G401.6 (cell line): ENCODE measurements around the gene CWF19L2.
A peak's percentile ranks its signal among the peaks of the same experiment; 100 is the strongest.
"Not testable (repeated sequence)": the region's sequence is repeated elsewhere in the genome, so short reads cannot be mapped to it uniquely, and the experiment has no call there.

Experiments
- FAIRE-seq: peaks from 2 replicates; lab custom pipeline; 2012; peaks lifted over from hg19 to GRCh38; lab: Jason Lieb, UNC

CWF19L2 gene

DNA sequence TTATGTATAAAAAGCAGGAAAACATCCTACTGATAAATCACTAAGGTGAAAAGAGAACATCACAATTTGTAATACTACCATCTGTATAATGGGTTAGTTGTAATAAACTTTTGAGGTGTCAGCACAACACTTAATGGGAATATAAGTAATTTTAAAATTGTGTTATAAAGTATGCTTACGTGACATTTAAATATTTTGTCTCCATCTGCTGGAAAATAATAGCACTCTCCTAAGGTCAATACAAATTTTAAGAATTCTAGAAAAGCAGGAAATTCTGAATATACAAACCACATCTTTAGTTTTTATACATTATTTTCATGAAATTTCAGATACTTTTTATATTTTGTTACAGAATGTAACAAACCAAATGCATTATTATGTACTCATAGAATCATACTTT, 19.5 kb downstream of the CWF19L2 start:
- no peak for FAIRE-seq

DNA sequence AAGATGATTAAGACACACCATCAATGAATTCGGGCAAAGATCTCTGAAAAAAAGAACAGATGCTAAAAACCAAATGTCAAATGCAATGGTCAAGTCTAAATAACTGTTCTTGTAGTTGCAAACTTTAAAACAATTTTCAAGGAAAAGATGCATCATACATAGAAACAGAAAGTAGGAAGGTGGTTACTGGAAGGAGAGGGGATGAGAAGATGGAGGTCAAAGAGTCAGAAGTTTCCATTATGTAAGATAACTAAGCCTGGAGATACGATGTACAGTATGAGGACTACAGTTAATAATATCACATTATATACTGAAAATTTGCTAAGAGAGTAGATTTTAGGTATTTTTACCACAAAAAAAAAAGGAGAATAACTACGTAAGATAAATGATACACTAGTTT, 27.1 kb downstream of the CWF19L2 start:
- FAIRE-seq: no peak

DNA sequence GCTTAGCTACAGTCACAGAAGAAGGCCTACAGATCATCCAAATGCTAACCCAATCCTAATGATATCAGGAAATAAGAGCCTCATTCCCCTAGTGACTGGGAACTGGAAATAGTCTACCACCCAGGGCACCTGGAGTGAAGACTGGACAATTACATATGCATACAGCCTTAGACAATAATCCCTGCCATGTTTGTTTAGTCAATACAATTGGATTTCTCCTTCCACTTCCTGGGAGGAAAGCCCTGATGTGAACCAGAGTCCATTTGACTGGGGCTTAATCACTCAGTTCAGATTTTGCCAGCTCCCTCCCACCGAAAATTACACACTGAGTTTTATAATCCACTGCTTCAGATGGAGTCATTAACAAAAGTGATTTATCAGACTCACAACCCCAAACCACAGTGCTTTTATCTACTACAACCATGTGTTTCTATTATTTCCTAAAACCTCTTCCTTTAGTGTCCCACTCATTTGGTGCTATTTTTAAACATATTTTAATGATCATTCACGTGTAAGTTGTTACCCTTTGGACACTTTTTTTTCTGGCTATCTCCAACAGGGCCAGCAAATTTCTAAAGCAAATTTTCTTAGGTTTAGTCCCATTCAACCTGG, 29.9 kb downstream of the CWF19L2 start:
- no peak for FAIRE-seq

DNA sequence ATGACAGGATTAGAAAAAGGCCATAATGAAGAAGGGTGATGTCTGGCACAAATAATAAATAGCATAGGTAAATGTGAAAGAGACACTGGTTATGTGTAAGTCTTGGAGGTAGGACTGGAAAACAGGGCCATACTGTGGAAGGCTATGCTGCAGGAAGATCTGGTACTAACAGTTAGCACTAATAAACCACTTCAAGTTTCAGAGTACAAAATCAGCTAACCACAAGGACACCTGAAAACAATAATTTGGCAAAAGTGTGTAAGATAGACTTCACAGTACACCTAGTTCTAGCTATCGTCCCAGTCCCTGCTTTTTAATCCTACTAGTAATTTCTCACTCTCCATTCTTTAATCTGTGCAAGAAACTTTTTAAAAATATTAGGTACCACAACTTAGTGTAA, 44.3 kb downstream of the CWF19L2 start:
- no peak for FAIRE-seq

DNA sequence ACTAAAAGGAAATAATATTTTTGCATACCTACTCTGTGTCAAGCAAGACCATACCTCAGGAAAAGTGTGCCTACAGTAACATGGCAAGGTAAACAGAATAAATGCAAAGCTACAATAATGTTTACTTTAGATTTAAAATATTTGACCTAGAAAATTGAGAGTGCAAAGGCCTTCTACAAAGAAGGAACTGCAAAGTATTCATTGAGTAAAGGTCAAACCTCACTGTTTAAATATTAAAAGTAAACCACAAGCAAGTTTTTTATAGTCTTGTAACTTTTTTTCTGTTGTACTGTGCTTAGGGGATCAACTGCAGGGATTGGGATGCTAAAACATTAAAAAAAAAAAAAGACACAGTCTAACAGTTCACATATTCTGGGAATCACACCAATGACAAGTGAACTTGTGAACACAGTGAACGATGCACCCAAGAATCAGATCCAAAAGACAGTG, 48.8 kb downstream of the CWF19L2 start:
- no peak for FAIRE-seq

DNA sequence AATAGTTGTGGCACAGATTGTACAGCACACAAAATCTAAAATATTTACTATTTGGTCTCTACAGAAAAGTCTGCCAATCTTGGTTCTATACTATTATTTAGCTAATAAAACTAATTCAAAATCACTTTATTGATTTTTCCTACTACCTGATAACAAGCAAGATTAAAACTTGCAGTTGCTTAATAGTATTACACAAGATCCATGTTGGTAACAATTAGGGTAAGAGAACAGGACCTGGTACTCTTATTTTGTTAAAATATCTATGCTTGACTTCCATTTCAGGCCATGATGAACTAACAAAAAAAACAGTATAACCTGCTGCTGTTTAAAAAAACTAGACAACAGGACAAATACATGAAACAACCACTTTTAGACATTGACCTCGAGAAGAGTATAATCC, 52.4 kb downstream of the CWF19L2 start:
- FAIRE-seq: no peak

DNA sequence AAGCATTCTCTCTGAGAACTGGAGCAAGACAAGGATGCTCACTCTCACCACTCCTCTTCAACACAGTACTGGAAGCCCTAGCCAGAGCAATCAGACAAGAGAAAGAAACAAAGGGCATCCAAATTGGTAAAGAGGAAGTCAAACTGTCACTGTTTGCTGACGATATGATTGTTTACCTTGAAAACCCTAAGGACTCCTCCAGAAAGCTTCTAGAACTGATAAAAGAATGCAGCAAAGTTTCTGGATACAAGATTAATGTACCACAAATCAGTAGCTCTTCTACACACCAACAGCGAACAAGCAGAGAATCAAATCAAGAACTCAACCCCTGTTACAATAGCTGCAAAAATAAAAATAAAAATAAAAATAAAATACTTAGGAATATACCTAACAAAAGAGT, 56.5 kb downstream of the CWF19L2 start:
- not testable (repeated sequence) for FAIRE-seq

DNA sequence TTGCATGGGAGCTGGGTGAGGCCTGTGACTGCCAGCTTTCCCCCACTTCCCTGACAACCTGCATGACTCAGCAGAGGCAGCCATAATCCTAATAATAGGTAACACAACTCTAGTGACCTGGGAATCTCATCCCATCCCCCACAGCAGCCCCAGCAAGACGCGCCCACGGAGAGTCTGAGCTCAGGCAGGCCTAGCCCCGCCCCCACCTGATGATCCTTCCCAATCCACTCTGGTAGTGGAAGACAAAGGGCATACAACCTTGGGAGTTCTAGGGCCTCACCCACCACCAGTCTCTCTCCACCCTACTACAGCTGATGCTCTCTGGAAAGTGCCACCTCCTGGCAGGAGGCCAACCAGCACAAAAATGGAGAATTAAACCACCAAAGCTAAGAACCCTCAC, 60.3 kb downstream of the CWF19L2 start:
- no peak for FAIRE-seq

DNA sequence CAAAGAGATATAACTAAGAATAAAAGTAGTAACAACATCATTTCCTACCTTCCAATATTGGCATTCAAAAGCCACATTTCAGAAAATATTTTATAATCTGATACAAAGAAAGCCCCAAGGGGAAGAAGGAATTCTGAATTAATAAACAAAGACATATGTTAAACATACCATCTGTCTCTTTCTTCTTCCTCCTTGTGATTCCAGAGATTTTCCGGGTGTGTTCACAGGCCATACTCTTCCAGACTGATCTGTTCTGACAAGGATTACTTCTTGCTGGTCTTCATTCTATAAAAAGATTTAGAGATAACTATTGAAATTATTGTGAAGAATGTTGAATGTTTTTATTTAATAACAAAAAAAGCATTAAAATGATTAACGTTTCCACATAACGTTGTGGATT, 65.0 kb downstream of the CWF19L2 start:
- no peak for FAIRE-seq

DNA sequence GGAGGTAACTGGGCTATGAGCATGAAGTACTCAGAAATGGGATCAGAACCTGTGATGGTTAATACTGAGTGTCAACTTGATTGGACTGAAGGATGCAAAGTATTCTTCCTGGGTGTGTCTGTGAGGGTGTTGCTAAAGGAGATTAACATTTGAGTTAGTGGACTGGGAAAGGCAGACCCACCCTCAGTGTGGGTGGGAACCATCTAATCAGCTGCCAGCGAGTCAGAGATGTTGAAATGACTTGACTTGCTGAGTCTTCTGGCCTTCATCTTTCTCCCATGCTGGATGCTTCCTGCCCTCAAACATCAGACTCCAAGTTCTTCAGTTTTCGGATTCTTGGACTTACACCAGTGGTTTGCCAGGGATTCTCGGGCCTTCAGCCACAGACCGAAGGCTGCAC, 66.9 kb downstream of the CWF19L2 start:
- not testable (repeated sequence) for FAIRE-seq

DNA sequence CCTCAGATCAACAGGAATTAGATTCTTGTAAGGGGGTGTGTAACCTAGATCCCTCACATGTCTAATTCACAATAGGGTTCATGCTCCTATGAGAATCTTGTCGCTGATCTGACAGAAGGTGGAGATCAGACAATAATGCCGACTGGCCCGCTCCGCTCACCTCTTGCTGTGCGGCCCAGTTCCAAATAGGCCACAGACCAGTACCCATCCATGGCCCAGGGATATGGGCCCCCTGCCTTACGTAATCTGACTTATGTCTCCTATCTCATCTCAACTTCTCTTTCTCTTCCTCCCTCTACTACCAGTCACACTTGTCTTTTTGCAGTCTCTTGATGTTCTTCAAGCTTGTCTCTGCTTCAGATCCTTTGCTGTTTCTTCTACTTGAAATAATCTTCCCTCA, 70.0 kb downstream of the CWF19L2 start:
- FAIRE-seq: no peak

DNA sequence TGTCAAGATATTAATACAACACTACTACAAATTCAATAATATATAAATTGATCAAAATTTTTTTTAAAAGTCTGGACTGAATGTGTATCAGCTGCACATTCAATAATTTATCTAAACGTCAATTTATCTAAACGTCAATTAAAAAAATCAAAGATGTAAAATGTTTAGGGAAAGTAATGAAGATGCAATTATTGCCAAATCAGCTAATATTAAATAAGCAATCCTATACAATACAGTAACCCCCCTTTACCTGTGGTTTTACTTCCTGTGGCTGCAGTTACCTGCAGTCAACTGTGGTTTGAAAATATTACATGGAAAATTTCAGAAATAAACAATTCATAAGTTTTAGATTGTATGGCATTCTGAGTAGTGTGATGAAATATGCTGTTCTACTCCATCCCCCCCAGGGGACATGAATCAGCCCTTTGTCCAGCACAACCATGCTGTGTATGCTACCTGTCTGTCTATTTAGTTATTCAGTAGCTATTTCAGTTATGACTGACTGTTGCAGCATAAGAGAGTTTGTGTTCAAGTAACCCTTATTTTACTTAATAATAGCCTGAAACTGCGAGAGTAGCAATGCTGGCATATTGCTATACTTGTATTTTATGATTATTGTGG, 72.2 kb downstream of the CWF19L2 start:
- peak; percentile 83 for FAIRE-seq

DNA sequence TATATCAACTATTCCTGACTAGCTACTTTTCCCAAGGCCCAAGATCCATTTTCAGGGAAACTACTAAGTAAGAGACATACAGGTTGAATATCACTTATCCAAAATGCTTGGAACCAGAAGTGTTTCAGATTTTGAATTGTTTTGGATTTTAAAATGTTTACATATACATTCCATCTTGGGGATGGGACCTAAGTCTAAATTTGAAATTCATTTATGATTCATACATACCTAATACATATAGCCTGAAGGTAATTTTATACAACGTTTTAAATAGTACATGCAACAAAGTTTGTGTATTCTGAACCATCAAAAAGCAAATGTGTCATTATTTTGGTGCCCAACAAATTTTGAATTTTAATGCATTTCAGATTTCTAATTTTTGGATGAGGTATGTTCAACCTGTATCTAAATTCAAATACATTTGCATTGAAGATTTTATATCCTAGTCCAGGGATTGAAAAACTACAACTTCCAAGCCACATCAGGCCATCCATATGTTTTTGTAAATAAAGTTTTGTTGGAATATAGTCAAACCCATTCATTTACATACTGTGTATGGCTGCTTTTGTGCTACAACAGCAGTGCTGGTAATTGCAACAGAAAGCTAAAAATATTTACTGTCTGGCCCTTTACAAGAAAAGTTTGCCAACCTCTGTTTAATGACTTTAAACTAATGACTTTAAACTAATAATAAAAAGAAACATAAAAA, 73.3 kb downstream of the CWF19L2 start:
- FAIRE-seq: no peak

DNA sequence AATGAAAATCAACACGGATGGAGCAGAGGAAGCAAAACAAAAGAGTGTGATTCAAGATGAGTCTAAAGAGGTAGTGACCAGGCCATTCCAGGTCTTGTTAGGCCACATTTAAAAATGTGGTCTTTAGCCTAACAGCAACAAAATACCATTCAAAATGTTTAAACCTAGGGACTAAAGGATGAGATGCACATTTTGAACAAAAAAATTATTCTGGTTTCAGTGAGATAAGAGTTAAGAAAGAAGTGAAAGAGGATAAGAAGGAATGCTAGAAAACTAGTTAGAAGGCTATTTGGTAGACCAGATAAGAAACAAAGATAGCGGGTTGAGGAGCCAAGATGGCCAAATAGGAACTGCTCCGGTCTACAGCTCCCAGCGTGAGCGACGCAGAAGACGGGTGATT, 85.2 kb downstream of the CWF19L2 start:
- FAIRE-seq: no peak

DNA sequence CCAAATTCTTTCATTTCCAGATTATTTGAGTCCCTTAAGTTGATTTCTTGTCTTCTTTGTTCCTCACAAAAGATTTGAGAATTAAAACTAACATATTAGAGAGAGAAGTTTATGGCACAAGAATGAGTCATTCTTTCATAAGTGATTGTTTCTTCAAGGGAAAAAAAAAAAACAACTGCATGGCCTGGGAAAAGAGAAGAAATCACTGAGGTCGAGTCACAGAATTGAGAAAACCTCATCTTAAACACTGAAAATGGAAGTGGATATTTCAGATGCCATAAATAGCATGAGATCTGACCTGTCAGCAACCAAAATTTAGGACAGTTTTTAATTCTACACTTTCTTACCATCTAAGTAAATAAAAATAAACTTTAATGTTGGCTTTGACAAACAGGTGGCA, 87.2 kb downstream of the CWF19L2 start:
- peak; percentile 46 for FAIRE-seq

DNA sequence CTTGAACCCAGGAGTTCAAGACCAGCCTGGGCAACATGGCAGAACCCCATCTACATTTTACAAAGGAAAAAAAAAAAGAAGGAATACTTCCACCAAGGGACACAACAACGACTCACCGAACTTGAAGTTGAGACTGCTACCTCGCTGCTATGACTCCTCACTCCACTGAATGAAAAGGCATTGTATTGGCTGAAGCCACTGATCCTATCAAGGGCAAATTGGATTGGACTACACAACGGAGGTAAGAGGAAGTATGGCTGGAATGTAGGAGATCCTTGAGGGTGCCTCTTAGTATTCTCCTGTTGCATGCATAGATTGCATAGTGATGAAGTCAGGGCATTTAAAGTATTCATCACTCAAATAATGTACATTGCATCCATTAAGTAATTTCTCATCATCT, 97.9 kb downstream of the CWF19L2 start:
- no peak for FAIRE-seq

DNA sequence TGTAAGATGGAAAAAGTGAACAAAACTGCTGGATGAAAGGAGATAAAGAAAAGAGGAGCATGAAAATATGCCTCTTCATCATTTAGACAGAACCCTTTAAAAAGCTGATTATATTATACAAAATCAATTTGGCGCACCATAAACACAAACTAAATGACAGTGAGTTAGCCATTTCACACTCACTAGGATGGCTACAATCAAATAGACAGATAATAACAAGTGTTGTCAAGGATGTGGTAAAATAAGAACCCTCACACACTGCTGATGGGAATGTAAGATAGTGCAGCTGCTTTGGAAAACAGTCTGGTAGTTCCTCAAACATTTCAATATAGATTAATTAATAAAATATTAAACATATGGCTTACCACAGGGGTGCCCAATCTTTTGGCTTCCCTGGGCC, 99.7 kb downstream of the CWF19L2 start:
- no peak for FAIRE-seq

DNA sequence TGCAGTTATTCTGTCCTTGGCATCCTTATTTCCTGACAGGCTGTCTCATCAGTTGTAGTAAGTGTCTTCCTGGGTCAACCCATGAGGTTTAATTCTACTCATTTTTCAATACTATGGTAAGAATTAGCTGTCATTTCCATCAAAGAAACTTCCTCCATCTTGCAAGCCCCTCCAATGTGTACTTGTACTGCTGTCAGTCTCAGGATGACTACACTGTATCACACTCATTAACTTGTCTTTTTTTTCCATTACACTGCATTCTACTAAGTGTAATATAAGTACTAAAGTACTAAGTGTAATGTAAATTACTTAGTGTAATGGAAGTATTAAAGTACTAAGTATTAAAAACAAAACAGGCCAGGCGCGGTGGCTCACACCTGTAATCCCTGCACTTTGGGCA, 102.8 kb downstream of the CWF19L2 start:
- no peak for FAIRE-seq

DNA sequence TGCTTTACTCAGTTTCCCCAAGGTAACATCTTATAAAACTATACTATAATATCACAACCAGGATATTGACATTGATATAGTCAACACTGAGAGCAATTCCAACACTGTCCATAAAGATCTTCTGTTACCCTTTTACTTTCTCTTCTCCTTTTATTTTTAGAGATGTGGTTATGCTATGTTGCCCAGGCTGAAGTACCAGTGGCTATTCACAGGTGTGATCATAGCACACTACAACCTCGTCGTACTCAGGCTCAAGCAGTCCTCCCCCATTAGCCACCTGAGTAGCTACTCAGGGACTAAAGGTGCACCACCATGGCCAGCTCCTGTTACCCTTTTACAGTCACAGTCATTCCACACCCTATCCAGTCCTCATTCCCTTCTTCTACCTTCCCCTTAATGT, 119.7 kb downstream of the CWF19L2 start:
- FAIRE-seq: no peak

DNA sequence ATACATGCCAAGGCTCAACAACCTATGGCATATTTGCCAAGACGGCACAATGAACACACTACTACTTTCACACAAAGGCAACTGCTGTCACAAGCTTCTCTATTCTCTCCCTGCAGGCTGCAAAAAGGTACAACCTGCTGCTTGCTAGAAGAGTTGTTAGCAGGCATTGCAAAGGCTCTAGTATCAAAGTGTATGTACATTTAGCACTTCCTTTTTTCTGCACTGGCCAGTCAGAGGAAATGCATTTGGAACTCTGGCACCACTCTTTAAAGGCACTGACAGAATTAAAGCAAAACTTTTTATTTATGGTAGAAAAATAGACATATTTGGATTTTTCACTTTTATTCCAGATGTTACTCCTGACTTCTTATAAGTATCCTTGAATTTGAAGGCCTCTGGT, 125.9 kb downstream of the CWF19L2 start:
- FAIRE-seq: no peak

DNA sequence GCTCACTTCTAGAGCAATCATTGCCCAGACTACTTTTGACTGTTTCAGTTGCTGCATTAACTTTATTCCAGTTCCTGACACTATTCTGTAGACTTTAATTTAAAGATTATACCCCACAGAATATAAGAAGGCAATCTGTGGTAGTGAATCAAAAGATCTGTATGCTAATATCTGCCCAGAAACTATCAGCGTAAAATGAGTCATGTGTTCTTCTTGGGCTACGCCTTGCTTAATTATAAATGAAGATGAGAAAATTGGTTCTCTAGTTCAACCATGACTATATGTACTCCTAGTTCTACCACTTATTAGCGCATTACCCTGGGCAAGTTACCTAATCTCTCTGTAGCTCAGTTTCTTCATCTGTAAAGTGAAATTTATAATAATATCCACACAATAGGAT, 128.5 kb downstream of the CWF19L2 start:
- no peak for FAIRE-seq

DNA sequence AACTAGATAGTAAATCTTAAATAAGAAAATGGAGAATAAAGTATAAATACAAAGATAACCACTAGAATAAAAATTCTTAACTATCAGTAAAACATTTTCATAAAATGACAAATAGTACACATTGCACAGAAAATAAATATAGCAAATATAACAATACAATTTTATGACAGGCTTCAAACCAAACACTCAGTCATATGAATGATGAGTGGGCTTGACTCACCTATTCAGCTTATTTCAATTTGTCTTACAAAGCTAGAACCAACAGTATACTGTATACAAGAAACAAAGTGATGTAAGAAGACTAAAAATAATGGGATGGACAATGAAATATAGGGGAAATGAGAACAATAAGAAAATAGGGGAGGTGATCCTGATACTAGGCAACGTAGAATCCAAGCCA, 141.2 kb downstream of the CWF19L2 start:
- no peak for FAIRE-seq

DNA sequence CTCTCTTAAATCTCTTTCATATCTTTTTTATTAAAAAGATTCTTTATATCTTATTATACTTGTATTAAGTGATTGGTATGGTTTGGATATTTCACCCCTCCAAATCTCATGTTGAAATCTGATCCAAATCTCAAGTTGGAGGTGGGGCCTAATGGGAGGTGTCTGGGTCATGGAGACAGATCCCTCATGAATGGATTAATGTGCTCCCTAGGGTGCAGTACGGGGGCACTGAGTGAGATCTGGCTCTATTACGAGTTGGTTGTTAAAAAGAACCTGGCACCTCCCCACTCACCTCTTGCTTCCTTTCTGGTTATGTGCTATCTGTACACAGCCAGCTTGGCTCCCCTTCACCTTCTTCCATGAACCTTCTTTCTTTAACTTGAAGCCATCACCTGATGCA, 149.6 kb downstream of the CWF19L2 start:
- FAIRE-seq: no peak

DNA sequence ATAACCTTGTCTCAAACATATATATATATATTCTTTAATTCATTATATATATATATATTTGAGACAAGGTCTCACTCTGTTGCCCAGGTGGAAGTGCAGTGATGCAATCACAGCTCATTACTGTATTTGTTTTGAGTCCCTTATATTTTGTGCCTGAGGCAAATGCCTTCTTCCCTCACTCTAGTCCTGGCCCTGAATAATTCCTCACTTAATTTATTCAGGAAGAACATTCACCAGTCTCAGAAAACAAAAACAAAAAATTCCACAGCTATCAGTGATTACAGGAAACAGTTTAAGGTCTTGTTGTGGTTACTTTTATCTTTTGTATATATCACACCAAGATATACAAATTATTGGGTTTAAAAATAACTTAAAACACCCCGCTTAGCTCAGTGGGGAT, 155.7 kb downstream of the CWF19L2 start:
- no peak for FAIRE-seq
